ENCODE data around the gene CDX1.

CDX1 gene

GRCh38 chr5:150204590-150204960, 38.0 kb downstream of the CDX1 start:
- DNase-seq (ENCODE audit: low read depth): no peak
- H3K4me3 ChIP-seq (ENCODE audit: control insufficient read depth, low read depth, low read length): no peak overlapping the region
- TF ChIP-seq, protein P1, sequence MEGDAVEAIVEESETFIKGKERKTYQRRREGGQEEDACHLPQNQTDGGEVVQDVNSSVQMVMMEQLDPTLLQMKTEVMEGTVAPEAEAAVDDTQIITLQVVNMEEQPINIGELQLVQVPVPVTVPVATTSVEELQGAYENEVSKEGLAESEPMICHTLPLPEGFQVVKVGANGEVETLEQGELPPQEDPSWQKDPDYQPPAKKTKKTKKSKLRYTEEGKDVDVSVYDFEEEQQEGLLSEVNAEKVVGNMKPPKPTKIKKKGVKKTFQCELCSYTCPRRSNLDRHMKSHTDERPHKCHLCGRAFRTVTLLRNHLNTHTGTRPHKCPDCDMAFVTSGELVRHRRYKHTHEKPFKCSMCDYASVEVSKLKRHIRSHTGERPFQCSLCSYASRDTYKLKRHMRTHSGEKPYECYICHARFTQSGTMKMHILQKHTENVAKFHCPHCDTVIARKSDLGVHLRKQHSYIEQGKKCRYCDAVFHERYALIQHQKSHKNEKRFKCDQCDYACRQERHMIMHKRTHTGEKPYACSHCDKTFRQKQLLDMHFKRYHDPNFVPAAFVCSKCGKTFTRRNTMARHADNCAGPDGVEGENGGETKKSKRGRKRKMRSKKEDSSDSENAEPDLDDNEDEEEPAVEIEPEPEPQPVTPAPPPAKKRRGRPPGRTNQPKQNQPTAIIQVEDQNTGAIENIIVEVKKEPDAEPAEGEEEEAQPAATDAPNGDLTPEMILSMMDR (IDR thresholded peaks at IDR 0.05; ENCODE audit: control insufficient read depth, insufficient read depth, low read depth, low read length, missing control alignments): no peak

DNA sequence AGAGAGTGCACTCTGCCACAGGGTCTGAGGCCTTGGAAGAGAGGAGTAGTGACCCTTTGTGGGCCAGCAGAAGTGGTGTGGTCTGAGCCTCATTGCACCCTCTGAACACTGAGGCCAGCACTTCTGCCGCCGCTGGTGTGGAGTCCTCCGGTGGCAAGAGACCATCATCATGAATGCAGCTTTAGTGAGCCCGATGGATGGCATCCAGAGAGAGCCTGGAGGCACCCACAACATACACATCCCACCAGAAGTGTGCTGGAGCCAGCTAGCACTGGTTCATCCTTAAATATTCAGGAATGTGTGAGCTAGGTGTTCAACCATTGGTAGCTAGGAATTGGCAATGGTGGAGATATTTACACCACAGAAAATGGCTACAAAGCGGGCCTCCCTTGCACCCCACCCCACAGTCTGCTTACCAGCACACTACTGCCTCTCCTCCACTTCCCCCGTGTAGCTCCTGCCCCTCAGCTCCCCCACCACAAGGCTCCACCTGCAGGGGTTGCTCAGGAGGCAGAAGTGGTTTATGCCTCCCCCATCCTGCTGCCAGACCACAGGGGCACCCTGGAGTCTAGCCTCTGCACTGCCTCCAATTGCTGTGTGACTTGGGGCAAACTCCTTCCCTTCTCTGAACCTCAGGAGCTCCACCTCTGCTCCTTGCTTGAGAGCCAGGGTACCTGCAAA, 39.7 kb downstream of the CDX1 start:
- TF ChIP-seq, protein P1 (IDR thresholded peaks at IDR 0.05; ENCODE audit: control insufficient read depth, insufficient read depth, low read depth, low read length, missing control alignments): no peak
- no peak overlapping the region for H3K4me3 ChIP-seq (ENCODE audit: control insufficient read depth, low read depth, low read length)
- DNase-seq (ENCODE audit: low read depth): no peak

GRCh38 chr5:150206779-150207115, 40.2 kb downstream of the CDX1 start:
- no peak for DNase-seq (ENCODE audit: low read depth)
- no peak overlapping the region for H3K4me3 ChIP-seq (ENCODE audit: control insufficient read depth, low read depth, low read length)
- TF ChIP-seq, protein P1 (IDR thresholded peaks at IDR 0.05; ENCODE audit: control insufficient read depth, insufficient read depth, low read depth, low read length, missing control alignments): no peak

DNA sequence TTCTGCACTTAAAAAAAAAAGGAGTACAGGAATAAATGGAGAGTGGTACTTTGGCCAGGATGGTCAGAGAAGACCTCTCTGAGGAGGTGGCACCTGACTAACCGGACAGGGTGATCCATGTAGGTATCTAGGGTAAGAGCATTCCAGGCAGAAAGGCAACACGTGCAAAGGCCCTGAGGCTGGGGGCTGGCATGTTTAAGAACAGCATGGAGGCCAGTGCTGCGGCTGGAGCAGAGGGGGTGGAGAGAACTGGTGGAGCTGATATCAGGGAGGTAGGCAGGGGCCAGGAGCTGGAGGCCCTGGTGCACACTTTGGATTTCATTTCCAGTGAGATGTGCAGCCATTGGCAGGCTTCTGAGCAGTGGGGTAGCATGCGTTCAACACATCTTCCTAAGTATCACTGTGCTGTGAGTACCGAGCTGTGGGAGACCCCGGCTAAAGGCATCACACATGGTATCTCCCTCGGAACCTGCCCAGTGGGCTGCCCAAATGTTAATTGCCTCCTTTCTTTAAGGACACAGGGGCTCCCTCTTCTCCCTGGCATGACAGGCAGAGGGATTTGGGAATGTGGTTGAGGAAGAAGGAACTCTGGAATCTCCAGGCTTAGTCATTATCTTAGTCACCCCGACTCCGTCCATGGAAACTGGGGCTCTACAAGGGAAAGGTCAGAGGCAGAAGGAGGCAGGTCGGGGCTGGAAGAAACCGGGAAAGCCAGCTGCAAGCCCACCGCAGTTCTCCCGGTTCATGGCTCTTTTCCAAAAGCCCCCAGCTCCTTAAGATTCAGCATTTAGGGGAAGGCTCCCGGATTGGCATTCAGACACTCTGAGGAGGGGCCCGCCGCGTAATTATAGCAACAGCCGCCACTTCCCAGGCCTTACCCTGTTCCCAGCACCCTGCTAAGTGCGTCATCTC, 41.9 kb downstream of the CDX1 start:
- TF ChIP-seq, protein P1 (IDR thresholded peaks at IDR 0.05; ENCODE audit: control insufficient read depth, insufficient read depth, low read depth, low read length, missing control alignments): no peak
- no peak for DNase-seq (ENCODE audit: low read depth)
- no peak overlapping the region for H3K4me3 ChIP-seq (ENCODE audit: control insufficient read depth, low read depth, low read length)

DNA sequence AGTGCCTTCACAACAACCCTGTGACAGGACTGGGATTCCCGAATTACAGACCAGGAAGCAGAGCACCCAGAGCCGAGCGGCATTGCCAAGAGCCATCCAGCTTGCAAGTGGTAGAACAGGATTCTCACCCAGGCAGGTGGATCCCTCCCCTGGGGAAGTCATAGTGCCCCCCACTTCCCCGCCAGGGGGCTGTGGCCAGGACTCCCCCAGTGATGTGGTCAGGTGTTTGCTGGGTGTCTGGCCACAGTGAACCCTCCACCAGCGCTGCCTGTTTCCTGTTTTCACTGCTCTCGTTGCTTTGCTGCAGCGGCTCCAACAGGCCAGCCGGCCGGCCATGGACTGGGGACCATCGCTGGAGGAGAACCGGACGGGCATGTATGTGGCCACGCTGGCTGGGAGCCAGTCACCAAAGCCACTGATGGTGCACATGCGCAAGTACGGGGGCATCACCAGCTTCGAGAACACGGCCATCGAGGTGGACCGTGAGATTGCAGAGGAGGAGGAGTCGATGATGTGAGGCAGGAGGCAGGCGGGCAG, 42.6 kb downstream of the CDX1 start:
- no peak overlapping the region for H3K4me3 ChIP-seq (ENCODE audit: control insufficient read depth, low read depth, low read length)
- TF ChIP-seq, protein P1 (IDR thresholded peaks at IDR 0.05; ENCODE audit: control insufficient read depth, insufficient read depth, low read depth, low read length, missing control alignments): no peak
- peak; percentile 67 for DNase-seq (ENCODE audit: low read depth)

DNA sequence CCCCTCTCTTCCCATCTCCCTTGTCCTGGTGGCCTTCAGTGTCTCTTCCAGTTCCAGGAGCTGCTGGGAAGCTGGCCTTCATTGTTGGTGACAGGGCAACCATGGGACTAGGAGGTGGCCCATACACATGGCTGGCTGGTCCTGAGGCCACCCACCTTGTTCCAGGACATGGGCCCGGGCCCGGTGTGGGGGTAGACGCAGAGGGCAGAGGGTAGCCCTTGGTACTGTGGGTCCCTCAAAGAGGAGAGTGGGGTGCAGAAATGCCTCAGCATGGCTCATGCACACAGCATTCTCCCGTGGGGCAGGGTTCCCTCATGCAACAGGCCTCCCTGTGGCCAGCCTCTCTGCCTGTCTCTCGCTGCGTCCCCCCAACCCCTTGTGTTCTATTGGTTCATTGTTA, 44.1 kb downstream of the CDX1 start:
- no peak overlapping the region for H3K4me3 ChIP-seq (ENCODE audit: control insufficient read depth, low read depth, low read length)
- TF ChIP-seq, protein P1 (IDR thresholded peaks at IDR 0.05; ENCODE audit: control insufficient read depth, insufficient read depth, low read depth, low read length, missing control alignments): no peak
- DNase-seq (ENCODE audit: low read depth): no peak

Measured in AG09309 (cell line).